GM03348 (cell line): ENCODE data around the gene WHAMM.
A peak's percentile ranks its signal among the peaks of the same experiment; 100 is the strongest.
"Not testable (repeated sequence)": the region's sequence is repeated elsewhere in the genome, so short reads cannot be mapped to it uniquely, and the experiment has no call there.

Experiments used
- DNase-seq: peaks from one replicate; pipeline ENCODE4 v3.0.0; 2012; ENCODE audit warnings: low spot score

The WHAMM gene

GRCh38 chr15:82865981-82866380 is 56.6 kb downstream of the WHAMM start:
- not testable (repeated sequence) for DNase-seq

GRCh38 chr15:82870727-82871320 is 61.4 kb downstream of the WHAMM start:
- DNase-seq, result no peak

DNA sequence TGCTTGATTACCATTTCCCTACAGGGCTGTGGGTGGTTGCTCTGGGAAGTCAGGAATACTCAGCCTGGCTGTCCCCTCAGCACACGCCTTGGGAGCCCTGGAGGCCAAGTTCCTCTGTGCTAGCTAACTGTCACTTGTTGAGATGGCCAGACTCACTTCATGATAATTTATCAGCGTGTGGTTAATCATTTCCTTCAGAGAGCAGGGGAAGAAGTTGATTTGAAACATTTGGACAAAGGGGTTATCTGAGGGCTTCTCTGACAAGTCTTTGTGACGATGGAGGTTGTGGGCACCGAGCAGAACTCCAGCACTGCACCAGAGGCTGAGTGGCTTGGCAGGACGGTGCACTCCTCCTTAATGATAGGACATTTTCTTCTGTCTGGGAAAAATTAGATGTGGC is 61.9 kb downstream of the WHAMM start:
- no peak for DNase-seq

DNA sequence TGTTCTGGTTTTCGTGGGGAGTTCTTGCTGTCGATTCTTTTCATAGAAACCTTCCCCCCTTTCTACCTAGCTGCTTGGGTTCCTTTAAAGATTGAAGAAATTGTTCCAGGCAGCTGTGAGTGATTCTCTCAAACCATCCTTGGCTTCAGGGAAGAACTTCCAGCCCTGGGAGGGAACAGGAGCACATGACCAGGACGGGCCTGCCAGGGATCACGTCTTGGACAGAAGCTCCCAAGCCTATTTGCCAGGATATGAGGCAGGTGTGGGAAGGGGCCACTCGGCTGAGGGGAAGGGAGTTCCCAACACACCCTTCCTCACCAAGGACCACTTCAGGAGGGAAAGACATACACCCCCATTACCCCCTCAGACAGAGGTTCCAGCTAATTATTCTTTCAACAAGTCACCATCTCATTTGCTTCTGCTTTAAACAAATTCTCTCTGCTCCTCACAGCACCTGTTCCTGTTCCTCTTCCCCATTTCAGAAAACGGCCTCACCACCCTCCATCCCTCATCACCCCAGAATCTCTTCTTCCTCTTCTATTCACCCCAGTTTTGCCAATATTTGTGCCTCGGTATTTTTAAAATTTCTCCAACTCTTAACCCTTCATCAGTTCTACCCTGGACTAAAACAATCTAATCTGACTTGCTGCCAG is 62.5 kb downstream of the WHAMM start:
- no peak for DNase-seq

- DNase-seq, result no peak
Observed at GRCh38 chr15:82873000-82873680, 63.7 kb downstream of the WHAMM start.

- no peak for DNase-seq
Observed at GRCh38 chr15:82874267-82874666, 64.8 kb downstream of the WHAMM start.

GRCh38 chr15:82874961-82875360 is 65.5 kb downstream of the WHAMM start:
- no peak for DNase-seq

DNA sequence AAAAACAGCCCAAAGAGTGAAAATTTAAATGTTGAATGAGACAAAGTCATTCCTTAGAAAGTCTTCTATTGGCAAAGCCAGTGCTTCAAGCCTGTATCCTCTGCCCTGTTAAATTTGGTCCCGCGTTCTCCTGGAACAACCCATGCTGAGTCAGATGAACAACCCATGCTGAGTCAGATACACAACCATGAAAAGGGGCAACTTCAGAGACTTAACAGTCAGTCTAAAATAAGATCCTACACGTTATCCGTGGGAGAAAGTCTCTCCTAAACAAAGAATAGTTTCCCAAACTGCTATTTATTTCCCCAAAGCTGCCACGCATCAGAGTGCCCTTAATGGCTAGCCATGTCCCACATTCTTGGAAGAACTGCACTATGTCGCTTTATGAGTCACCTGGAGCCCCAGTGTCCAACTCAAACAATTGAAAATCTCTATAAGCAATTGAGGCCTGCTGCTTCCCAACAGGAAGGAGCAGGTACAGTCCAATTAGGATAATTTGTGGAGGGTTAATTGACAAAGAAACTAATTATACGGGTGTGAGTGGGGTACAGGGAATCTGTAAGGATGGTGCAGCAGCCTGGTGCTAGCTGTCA is 66.1 kb downstream of the WHAMM start:
- DNase-seq, result peak; percentile 69

DNA sequence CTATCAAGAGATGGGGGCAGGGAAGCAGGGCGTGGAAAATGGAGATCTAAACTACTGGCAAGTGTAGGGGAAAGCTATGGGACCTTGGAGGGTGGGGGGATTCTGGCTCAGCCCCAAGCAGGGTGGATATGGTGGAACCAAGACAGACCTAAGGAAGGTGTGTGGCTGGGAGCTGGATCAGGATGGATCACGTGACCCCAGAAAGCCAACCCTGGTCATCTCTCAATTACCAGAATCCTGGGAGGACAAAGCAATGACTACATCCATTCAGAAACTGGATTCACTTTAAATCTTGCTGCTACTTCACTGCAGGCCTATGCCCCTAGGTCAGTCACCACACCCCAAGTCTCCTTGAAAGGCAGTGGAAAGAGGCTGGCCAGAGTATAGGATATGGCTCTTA is 68.4 kb downstream of the WHAMM start:
- DNase-seq, result no peak

- no peak for DNase-seq
Observed at GRCh38 chr15:82878325-82878724, 68.9 kb downstream of the WHAMM start.

DNA sequence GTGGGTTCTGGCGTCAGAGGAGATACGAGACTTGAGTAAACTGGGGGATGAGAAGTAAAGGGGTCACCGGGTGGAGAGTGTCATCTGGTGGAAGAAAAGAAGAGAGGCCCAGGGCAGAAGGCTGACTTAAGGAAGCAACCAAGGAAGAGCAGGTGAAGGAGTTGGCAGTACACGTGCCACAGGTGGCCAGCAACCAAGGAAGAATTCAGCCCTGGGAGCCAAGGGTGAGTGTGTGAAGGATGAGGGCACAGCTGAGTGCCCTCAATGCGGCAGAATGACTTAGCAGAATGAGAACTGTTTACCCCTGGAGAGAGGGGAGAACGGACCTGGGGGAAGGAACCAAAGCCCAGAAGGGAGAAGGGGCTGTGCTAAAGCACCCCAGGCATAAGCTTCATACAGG is 71.3 kb downstream of the WHAMM start:
- no peak for DNase-seq

GRCh38 chr15:82881747-82882146 is 72.3 kb downstream of the WHAMM start:
- no peak for DNase-seq

GRCh38 chr15:82882273-82882928 is 73.0 kb downstream of the WHAMM start:
- DNase-seq, result no peak
